Fibroblast of skin of back (primary cell): ENCODE data around the gene ETV6.

Experiments used
- DNase-seq: peaks from one replicate; pipeline ENCODE4 v3.0.0-alpha.2; 2013

The ETV6 gene

DNA sequence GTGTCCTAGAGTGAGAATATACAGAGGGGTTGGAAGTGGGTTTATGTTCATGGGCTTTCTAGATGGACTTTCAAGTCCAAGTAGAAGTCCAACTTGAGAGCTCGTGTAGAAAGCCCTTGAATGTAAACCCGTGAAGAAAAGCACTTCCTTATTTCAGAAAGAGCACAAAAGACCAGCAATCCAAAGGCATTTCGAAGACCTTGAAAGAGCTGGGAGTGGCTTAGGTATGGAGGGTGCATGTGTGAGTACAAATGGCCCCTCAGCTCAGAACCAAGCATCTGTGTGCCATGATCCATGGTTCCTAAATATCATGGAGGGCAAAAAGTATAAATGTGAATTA lies 160.7 kb downstream of the ETV6 start:
- DNase-seq = no peak

DNA sequence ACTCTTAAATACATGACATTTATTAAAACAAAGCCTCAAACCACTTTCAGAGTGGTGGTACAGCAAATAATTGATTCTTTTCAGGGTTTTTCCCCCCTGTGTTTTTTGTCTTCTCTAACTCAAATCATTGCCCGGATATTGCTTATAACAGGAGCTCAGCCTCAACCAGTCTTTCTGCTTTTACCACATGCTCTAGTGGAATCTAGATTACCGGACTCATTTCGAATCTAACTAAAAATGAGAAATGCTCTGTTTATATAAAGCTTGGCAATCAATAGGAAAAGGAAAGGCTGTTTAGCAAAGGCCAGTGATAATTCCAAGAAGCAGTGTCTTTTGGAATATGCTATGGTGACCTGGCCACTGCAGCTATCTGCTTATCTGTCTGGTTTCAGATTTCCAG lies 161.5 kb downstream of the ETV6 start:
- no peak for DNase-seq

DNA sequence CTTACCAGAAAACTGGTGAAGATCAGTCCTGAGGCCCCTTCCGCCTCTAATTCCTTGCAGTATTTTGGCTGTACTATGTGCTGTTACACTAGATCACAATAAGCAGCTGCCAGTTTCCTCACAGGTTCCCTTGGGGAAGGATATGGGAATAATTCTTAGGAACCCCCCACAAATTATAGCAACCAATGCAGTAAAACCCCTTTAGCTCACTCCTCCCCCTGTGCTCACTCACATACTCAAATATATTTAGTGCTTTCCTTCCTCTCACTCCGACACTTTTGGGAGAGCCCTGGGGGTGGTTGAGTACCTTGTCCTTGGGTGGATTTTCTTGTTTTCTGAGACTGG lies 162.7 kb downstream of the ETV6 start:
- DNase-seq = no peak

DNA sequence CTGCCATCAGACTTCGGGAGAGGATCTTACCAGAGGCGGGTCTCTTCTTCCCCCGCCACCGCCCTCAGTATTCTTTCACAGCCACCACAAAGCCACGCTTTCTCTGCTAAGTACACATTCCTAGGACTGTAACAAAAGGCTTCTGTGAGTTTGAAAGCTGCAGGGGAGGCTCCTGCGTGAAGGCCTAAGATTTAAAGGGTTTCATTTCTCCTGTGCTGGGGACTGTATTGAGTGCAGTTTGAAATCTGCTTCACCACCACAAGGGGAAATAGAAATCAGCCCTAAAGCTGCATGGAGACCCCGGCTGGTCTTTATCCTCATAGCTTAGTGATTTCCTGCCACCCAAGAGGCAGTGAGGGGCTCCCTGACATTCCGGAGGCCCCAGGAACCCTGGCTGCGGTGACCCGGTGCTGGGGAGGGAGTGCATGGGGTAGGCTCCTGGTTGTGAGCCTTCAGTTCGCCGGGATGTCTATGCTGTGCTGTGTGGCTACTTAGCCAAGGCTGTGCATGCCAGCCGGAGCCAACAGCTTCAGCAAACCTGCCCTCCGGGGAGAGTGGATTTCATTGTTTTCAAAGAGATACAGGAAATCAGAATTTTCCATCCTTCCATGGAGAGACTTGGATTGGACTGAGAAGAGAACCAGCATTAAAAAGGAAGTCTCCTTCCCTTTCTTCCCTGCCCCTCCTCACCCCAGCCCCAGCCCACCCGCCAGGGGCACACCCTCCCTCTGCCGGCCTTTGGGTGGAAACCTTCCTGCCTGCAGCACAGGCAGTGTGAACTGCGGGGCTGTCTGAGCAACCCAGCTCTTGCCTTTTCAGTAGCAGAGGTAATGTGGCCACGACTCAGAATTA lies 163.3 kb downstream of the ETV6 start:
- DNase-seq = peak; percentile 67

DNA sequence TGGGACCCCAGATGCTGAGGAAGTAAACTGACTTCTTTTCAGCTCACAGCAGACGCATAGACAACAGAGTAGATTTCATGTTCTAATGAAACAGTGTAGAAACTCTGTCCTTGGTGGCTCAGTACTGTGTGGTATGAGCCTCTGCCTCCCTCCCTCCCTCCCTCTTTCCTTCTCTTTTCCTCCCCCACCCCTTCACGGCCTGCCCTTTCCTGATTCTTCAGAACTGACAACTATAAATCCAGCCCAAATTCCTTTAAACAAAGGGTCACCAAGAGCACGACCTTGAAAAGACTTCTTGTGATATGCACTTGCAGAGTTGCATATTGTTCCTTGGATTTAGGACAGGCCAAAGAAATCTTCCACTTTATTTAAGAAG lies 164.0 kb downstream of the ETV6 start:
- DNase-seq = no peak

DNA sequence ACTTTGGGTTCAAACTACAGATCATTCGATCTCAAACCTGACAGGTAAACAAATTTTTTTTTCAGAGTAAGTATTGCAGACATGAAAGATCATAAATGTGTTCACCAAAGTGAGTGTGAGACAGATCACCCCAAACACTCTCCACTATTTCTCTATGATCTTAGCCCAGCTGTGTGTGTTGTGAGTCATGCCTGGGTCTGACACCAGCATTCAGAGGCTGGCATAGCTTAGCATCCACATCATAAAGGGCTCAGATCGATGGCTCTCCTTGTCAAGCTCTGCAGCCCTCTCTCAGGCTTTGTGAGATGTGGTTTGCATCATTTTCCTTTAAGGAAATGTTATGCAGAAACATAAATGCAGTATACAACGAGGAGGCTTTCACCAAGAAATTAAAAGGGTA lies 164.9 kb downstream of the ETV6 start:
- peak; percentile 89 for DNase-seq

DNA sequence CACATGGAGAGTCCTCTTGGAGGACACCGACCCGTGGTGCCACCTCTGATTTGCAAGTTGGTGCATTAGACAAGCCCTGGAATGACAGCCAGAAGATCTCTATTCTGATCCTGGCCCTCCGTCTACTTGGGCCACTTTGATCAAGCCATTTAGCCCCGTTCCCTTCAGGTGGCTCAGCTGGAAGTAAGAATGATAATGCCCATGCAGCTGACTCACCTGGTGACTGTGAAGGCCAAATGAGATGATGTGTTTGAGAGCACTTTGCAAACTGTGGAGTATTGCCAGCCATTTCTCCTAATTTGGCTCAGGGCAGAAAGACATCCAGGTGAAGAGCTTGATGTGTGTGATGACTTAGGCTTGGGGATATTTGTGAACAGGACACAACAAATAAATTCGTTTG lies 165.9 kb downstream of the ETV6 start:
- DNase-seq = no peak

DNA sequence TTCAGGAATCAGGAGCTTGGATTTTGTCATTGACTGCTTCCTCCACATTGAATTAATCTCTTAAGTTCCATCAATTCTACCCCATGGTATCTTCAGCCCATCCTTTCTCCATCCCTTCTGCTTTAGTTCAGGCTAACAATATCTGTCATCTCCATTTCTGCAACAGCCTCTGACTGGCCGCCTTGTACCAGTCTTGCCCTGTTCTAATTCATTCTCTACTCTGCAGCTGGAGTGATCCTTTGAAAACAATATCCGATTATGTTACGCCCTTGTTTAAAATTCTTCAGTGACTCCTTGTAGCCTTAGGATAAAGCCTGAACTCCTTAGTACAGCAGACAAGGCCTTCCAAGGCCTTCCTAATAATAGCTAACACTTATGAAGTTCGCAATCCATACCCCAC lies 170.2 kb downstream of the ETV6 start:
- DNase-seq = no peak

DNA sequence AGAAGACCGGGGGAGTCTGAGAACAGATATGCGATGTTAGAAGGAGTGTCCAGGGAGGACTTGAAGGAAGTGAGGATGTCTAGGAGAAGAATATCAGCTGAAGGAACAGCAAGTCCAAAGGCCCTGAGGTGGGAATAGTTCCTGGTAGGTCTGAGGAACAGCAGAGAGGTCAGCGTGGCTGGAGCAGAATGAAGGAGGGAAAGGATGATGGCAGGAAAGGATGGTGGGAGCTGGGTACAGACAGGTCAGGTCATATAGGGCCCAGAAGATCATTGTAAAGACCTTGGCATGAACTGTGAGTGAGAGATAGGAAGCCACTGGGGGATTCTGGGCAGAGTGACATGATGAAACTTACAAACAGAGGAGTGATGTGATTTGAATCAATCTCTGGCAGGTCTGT lies 171.0 kb downstream of the ETV6 start:
- DNase-seq = no peak

DNA sequence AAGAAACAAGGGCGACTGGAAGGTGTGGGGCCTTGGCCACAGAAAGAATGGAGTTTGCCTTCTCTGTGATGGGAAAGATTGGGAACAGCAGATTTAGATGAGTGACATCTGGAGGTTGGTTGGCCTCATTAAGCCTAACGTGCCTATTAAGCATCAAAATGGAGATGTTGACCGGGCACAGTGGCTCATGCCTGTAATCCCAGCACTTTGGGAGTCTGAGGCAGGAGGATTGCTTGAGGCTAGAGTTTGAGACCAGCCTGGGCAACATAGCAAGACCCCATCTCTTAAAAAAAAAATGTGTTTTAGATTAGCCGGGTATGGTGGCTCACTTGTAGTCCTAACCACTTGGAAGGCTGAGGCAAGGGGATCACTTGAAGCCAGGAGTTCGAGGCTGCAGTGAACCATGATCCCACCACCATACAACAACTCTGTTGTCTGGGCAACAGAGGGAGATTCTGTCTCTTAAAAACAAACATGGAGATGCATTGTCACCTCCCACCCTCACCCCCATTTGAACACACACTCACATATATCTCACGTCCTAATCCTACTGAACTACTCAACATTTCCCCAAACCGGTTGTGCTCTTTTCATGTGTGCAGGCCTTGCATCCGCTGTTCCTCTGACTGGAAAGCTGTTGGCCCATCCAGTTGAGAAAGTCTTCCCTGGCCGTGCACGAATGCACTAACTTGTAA lies 172.1 kb downstream of the ETV6 start:
- DNase-seq = no peak

DNA sequence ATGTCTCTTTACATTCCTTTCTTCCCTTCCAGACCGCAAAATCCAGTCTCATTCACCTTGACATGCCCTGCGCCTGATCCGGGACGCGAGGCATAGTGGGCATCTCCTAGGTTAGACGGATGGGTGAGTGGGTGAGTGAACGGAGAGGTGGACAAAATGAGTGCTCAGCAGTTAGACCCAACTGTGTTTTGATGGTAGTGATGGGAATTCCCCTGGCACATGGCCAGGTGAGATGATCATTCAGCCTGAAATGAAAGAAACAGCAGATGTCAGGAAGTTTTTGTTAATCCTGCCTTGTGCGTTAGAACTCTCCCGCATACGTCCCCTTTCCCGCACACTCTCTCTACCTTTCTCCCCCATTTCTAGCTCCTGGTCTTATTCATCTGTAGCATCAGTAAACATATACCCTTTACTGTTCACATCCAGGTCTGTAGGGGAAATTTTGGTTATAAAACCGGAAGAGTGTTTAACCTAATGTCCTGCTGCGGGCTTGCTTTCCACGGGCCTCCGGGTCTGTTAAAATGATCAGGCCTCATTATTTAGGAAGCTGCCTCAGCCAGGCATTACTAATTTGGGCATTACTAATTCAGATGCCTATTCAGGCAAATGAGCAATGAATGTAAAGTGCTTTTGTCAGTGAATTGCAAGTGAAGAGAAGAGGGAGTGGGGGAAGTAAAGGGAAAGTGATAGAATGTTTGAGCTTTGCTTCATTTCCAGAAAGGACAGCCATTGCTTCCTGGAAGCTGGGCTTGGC lies 172.8 kb downstream of the ETV6 start:
- peak; percentile 68 for DNase-seq

DNA sequence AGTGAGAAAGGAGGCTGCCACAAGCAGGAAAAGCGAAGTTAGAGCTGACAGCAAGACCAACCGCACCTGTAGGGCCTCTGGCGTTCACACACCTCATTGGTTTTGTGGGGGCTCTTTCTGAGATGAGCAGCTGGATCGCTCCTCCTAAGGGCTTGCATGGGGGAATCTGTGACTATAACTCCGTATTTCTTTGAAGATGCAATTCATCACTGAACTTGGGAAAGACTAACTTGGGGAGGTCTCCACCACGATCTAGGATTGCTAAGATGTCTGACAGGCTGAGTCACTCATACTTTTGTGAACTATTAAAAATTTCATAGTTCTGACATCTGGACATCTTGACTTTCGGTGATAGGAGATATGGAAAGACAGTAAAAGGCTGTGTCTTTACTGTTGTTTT lies 173.6 kb downstream of the ETV6 start:
- DNase-seq = peak; percentile 96

DNA sequence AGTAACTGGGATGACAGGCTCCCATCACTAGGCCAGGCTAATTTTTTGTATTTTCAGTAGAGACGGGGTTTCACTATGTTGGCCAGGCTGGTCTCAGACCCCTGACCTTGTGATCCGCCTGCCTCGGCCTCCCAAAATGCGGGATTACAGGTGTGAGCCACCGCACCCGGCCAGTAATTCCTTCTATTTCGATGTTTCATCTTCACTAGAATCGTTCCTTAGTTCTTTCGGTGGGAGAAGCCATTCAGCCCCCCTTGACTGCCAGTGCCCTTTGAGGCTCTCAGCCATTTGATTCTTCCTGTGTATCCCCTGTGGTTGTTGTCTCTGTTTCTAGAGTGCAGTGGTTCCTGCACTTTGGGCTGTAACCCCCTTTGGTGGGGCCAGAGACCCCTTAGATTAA lies 174.1 kb downstream of the ETV6 start:
- no peak for DNase-seq

DNA sequence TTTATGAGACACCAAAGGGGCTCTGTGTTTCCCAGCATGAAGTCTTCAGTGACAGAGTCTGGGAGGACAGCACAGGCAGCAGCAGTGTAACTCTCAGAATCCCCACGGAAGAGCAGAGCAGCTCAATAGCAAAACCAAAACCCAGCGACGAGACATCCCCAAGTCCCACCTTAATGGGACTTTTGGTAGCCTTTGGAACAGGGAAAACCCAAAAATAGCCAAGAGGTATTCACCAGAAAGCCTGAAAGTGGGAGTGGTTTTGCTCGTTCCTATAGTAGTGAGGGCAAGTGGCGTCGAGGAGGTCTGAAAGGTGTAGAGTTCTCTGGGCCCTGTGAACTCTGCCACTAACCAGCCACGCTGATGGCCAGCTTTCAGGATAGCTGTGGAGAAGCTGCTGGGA lies 174.6 kb downstream of the ETV6 start:
- no peak for DNase-seq

DNA sequence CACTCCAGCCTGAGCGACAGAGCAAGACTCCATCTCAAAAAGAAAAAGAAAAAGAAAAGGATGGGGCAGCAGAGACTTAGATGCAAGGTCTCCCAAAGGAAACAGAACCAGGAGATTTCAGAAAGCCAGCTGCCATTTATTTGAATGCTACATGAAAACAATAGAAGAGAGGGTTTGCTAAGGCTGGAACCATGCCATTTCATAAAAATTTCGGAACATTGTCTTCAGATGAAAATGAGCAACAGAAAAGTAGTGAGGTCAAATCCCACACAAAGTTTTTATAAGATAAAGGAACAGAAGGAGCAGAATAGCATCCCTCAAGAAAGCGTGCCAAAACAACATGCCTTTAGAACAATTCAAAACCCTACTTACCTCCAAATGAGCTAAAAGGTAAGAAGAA lies 175.3 kb downstream of the ETV6 start:
- no peak for DNase-seq

DNA sequence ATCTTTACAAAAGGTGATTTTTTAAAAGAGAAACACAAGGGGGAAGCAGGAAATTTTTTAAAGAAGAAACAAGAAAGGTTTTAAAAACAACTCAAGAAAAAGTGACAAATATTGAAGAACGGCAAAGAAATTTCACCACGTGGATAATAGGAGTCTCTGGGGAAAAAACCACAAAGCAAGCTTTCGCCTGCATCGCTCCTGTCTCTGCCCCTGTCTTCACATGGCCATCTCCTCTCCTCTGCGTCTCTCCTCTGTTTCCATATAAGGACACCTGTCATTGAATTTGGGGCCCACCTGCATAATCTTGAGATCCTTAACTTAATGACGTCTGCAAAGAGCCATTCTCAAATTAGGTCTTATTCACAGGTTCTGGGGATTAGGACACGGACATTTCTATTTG lies 175.8 kb downstream of the ETV6 start:
- DNase-seq = no peak

DNA sequence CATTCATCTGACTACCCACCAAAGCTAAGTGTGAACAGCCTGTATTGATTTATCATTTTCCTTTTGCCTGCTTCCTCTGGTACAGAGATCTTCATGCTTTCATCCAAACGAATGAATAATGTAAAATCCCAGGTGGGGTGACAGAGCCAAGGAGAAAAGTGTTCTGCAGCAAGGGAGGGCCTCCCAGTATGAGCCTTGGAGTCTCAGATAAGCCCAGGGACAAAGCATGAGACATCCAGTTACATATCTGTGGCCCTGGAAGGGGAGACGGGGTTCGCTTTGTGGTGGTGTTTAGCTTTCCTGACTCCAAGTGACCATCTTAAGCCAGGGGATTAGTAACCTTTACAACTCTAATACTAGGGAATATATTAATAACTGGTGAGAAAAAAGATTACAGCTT lies 177.1 kb downstream of the ETV6 start:
- DNase-seq = no peak

DNA sequence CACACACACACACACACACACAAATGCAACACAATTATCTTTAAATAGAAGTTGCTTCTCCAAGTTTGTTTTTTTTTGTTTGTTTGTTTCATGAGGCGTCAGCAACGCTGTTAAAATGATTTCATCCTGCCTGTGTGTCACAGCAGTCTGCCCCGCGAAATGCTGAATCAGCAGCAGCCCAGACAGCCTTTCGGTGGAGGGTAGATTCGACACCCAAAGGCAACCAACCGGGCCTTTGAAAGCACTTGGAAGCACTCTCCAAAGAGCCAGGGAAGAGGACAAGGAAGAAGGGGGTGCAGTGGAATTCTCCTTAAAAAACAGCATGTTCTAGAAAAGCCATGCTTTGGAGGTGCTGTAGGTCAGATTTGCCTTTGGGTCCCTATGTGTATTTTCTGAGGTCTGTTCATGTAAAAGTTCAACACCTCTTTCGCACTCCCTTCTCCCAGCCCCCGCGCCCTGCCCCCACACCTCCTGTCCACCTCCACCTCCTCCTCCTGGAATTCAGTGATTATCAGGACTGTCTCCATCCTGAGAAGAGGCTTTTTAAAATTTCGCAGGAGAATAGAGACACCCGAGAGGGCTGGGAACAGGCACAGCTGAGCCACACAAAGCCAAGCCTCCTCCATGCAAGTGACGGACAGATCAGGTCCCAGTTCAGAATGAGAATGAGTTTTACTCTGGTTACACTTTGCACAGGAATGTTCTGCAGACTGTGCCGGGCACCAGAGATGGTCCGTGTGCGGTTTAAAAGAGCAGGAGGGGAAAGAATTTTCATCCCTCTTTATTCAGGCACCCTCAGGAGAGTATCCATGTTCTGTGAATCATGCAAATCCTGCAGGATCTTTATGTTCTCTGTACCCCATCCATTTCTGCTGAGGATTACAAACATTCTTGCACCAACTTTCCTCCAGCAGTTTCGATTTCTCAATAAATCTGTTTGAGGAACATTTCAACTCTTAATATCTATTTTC lies 177.9 kb downstream of the ETV6 start:
- peak; percentile 58 for DNase-seq

DNA sequence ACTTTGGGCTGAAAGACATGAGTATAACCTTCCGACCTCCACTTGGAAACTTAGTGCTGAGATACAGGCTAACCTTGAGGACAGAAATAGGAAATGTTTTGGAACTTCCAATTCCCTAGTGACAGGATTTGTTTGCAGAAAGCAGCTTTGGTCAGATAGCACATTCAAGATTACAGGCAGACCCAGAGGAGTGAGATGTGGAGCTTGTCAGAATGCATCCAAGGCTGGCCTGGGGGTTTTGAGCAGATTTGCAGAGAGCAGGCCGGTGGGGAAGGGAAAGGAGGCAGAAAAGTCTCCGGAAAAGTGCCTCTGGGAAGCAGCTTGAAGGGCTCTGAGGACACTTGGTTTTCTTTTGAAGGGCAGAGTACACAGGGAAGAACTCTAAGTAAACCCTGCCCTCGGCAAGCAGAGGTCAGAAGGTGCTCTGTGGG lies 180.3 kb downstream of the ETV6 start:
- DNase-seq = no peak

DNA sequence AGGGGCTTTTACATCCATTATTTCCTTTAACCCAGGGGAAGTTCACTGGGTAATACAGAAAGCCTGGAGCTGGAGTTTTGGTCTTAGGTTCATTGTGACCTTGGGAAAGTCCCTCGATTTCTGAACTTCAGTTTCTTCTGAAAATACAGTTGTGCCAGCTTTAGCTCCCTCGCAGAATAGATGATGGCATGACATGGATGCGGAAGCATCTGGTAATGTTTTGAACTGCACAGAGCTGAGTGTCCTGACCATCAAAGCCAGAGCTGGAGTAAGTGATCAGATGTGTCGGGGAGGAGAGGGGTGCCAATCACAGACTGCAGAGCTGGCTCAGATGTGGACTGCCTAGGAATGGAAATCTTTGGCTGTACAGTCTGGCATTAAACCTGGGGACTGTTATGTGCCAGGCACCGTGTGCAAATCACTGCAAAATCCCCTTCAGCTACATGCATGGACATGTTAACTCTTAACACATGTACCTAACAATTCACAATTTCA lies 180.9 kb downstream of the ETV6 start:
- DNase-seq = no peak

DNA sequence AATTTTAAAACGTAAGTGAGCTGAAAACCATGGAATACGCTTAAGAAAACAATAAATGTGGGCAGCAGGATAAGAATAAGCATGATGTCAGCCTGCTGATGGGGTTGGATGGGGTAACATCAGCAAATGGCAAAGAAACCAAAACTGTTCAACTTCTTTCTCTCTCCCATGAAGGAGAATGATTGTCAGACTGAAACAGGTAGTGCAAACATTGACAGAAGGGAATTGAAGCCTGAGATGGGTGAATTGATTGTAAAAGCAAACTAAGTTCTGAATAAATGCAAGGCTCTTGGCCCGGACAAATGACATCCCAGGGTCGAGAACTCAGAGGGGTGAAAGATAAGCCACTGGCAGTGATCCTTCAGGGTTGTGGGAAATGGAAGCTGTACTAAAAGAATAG lies 182.6 kb downstream of the ETV6 start:
- DNase-seq = no peak

DNA sequence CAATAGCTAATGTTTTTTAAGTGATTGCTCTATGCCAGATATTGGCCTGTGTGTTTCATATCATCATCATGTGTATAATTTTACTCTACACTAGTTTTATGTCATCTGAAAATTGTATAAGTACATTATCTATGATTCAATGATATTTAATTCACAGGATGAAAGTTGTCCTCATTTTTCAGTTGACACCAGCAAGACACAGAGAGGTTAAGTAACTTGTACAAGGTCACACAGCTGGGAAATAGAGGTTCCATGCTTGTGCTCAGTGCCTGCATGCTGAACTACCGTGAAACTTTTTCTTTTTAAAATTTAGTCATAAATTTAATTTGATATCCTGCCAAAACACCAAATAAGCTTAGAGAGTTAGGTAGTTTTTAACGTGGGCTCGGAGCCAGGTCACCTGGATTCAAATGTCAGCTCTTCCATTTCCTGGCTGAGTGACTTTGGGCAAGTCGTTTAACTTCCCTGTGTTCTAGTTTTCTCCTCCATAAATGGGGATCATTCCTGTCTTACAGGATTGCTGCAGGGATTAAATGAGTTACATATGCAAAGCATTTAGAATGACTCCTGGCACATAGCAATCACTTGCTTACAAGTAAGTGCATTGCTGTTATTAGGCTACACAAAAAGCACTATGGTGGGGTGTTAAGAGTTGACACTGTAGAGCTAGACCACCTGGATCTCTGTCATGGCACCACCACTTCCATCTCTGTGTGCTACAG lies 183.9 kb downstream of the ETV6 start:
- no peak for DNase-seq
